HG02571 (cell line): ENCODE results near the gene SNX5.
"Not testable (repeated sequence)": the region's sequence is repeated elsewhere in the genome, so short reads cannot be mapped to it uniquely, and the experiment has no call there.

Source experiments
- ATAC-seq: cut with Tn5 transposase; IDR thresholded peaks from one replicate; pipeline ENCODE4 v1.9.1; 2021; ENCODE audit warnings: mild to moderate bottlenecking, moderate library complexity; ENCODE audit not compliant: unreplicated experiment

Gene SNX5

GRCh38 chr20:17960927-17961586, 7.5 kb downstream of the SNX5 start:
- ATAC-seq, result no peak

GRCh38 chr20:17960400-17960885, 8.2 kb downstream of the SNX5 start:
- ATAC-seq, result not testable (repeated sequence)

DNA sequence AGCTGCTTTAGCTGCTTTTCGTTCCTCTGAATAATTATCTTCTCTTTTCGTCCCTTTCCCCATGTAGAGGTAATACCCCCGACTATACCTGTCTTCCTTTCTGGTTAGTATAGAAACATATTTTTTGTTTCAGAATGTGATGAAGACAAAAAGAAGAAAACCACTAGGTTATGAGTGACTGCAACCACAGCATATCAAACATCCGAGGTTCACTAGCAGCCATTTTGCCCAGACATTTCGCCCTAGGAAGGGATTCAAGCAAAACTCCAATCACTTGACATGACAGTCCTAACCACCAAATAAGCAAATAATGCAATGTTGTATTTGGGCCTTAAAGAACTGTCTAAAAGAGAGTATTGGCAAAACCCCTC, 9.4 kb downstream of the SNX5 start:
- no peak for ATAC-seq

DNA sequence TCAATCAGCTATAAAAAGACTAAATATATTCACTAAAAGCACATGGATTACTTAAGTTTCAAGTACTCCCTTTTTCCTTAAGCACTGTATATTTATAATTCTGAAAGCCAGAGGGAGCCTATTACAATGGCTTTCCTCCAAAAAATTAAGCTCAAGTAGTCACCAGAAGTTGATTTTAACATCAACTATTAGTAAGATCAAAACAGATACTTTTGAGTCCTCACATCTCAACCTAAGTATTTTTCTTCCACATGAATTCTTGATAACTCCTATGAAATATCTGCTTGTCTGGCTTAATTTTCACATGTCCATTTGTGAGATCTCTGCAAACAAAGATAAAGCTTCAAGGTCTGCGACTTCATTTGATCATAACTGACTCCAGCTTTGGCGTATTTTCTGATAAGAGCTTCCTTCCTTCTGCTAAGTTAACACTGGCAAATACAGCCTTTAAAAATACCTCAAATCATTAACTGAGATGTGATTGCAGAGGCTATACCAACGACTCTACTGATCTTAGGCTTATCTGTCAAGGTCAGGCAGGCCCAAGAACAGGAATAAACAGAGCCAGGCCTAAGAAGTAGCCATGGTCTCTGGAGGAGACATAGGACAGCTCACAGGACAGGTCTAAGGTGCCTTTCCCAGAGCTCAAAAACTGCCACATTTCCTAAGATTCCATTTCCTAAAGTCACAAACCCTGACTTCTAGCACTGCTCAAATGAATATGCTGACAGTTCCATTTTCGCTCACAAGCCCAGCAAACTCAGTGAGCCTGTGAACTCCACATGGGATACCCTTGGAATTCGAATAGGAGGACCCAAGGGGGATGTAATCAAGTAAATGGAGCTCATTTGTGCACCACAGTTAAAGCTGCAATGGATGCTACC, 10.0 kb downstream of the SNX5 start:
- ATAC-seq, result no peak

- ATAC-seq, result no peak
Measured at GRCh38 chr20:17957505-17958363, 10.9 kb downstream of the SNX5 start.

DNA sequence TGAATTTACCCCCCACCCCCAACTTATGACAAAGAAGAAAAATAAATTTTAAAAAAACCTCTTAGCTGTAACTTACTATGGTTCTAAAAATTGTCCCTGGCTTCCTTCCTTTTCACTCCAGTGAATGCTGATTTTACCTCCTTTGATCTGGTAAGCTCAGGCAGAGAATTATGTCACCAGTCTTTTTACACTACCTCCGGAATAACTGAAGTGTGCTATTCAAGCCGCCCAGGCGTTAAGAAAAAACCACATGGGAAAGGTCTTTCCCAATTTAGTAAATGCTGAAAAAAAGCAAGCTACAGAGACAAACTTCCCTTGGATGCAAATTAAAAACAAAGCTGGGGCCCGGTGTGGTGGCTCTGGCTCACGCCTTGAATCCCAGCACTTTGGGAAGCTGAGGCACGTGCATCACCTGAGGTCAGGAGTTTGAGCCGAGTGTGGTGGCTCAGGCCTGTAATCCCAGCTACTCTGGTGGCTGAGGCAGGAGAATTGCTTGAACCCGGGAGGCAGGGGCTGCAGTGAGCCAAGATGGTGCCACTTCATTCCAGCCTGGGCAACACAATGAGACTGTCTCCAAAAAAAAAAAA, 12.4 kb downstream of the SNX5 start:
- no peak for ATAC-seq

- ATAC-seq, result no peak
Measured at GRCh38 chr20:17955302-17955701, 13.3 kb downstream of the SNX5 start.

GRCh38 chr20:17953935-17954334, 14.7 kb downstream of the SNX5 start:
- no peak for ATAC-seq

DNA sequence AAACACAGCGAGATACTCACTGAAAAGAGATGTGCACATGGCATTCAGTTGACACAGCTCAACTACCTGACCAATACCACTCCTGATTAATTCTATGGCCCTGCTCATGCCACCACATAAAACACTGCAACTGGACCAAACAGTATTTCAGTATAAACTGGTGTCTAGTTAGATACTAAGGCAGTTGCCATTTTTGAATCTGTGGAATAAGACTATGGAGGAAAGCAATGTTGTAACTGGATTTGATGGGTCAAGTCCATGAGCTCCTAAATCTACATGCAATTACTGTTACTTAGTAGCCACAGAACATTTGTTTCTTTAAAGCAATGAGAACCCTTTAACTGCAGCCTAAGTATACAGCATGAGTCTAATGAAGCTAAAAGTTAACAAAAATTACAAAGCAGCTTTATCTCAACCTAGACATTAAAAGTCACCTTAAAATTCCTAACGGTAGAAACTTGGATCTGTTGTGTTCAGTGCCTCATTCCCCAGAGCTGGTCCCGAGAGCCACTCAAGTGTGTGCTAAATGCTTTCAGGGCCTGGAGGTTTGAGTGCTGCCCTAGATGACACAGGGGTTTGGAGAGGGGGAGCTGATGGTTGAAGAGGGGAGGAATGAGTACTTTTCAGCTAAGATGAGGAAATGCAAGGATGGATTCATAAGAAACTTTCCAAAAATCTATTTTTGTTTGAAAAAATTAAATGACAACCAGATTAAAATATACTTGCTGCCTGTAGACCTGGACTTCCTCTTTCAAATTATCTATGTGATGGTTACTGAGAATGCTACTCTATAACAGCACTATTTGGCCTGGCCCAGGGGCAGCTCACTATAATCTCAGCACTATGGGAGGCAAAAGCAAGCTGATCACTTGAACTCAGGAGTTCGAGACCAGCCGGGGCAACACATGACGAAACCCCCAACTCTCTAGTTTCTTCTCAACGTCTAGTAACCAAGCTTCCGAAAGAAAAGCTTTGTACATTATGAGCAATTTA, 15.6 kb downstream of the SNX5 start:
- no peak for ATAC-seq

DNA sequence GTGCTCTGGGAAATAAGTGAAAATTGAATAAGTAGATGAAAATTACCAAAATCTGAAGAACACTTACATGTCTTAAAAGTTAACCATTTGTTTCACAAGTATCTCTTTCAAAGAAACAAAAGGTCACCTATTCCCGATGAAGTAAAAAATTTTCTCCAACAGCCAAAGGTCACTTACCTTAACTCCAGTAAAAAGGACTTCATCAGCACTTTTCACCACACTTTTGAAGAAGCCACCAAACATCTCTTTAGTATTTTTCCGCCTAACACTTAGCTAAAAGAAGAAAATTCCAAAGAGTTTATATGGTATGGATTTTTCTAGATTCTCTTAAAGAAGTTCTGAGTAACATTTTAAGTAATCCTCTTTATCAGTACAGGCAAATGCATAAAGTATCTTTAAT, 17.3 kb downstream of the SNX5 start:
- ATAC-seq, result no peak

GRCh38 chr20:17950670-17951069, 17.9 kb downstream of the SNX5 start:
- no peak for ATAC-seq

DNA sequence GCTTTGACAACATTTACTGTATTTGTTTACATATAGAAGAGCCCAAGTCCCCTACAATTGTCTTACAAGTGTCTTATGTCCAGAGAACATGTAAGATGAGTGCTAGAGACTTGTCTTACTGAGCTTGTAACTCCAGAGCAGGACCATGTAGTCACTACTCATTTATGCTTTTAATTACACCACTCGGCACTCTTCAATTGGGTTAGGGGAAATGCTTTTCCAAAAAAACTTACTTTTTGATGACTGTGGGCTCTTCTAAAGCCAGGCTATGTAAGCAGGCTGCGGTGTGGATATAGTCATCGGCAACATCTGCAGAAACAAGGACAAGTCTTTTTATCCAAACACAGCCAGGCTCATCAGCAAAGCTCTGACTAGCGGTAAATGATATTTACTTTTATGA, 18.7 kb downstream of the SNX5 start:
- ATAC-seq, result no peak

GRCh38 chr20:17948442-17948841, 20.2 kb downstream of the SNX5 start:
- no peak for ATAC-seq

GRCh38 chr20:17947474-17947815, 21.1 kb downstream of the SNX5 start:
- ATAC-seq, result no peak

- no peak for ATAC-seq
Measured at GRCh38 chr20:17946572-17947473, 21.8 kb downstream of the SNX5 start.

GRCh38 chr20:17946040-17946439, 22.6 kb downstream of the SNX5 start:
- no peak for ATAC-seq

DNA sequence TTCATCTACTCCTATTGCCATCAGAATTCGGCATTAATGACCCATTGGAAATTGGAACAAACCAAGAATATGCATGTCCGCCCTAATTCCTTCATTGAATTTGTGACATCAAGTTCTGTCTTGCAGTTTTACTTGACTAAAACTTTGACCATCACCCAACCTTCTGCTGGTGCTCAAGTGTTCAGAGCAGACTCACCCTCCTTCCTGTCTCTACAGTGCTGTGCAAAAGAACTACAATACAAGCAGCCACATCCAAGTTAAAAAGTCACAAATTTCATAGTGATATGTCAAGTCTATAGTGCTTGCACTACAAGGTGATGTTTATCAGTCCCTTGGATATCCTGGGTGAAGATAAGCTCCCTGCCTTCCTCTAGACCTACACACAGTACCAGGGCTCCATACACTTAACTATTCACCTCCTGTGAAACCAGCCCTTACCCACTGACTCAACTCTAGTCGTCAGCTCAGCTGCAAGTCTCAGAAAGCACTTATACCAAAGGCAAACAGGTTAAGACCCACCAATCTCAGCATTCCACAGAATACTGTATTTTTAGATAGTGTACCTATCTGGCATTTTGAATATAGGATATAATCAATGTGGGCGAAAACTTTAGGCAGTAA, 23.6 kb downstream of the SNX5 start:
- ATAC-seq, result no peak

- peak; percentile 74 for ATAC-seq
Measured at GRCh38 chr20:17943343-17943742, 25.3 kb downstream of the SNX5 start.
